VCaP (cell line): ENCODE measurements around the gene SORL1.
"Not testable (repeated sequence)": the region's sequence is repeated elsewhere in the genome, so short reads cannot be mapped to it uniquely, and the experiment has no call there.

Experiments used
- H3K27ac ChIP-seq: fragments of 450-650 bp; 2 replicates; pipeline ENCODE4 v1.5.1; 2017
- CTCF ChIP-seq: fragments of 450-650 bp; conservative IDR thresholded peaks from 2 replicates; pipeline ENCODE4 v1.5.1; 2017; ENCODE audit warnings: mild to moderate bottlenecking, moderate library complexity

Gene SORL1

DNA sequence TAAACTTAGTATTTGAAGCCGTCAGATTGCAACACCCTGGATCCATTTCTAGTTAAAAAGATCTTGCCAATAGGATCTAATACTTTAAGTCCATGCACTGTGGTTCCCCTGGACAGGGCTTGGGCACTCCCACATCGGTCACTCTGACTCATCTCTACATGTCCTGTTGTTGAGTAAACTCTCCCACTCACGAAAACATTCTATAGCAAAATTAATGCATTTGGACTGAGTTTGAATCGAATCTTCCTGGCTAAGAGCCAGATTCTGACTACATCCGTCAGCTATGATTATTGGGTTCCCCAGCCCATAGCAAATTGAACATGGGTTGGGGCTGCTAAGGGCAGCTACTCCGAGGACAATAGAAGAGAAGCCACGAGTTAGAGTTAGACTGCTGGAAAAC is 182.8 kb downstream of the SORL1 start:
- no peak overlapping the region for H3K27ac ChIP-seq
- no peak for TF ChIP-seq CTCF

DNA sequence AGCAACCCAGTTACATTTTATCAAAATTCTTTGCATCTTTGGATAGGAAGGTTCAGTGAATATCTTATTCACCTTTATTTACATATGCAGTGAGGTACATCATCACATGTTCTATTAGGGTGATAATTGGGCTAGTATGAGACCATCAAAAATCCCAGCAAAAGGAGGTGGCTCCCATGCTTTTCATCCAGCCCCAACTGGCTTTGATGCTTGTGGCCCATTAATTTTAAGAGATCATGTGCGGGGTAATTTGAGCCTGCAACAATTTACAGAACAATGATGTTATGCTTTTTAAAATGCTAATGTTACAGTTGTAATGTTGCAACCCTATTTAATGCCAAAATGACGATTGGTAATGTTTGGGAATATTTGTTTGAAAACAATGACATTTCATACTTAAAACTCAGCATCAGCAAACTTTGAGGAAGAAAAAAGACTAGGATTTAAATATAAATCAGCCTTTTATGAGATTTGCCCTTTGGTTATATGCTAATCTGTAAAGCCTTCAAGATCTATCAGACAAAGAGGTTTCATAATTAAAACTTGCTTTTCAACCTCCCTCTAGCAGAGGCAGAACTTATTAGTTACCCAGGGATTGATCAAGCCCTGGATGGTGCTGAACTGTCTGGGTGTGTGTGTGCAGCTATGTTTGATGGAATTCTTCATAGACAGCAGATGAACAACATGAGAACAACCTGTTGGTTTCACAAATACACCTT is 184.1 kb downstream of the SORL1 start:
- no peak for TF ChIP-seq CTCF
- H3K27ac ChIP-seq = no peak overlapping the region

DNA sequence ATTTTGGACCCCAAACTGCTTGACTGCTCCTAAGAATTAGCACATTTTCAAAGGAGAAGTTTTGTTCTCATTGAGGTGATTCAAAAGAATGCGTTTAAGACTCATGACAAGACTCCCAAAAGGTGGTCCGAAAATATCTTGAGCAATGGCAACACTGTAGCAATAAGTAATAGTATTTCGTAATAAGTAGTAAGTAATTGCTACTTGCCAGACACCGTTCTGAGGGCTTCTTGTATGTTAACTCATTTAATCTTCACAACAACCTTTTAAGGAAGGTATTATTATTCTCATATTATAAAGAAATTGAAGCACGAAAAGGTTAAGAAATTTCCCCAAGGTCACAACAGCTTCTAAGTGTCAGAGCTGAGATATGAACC is 184.7 kb downstream of the SORL1 start:
- H3K27ac ChIP-seq = no peak overlapping the region
- TF ChIP-seq CTCF = no peak

- not testable (repeated sequence) for H3K27ac ChIP-seq
Measured at GRCh38 chr11:121637587-121637986, 185.5 kb downstream of the SORL1 start.

DNA sequence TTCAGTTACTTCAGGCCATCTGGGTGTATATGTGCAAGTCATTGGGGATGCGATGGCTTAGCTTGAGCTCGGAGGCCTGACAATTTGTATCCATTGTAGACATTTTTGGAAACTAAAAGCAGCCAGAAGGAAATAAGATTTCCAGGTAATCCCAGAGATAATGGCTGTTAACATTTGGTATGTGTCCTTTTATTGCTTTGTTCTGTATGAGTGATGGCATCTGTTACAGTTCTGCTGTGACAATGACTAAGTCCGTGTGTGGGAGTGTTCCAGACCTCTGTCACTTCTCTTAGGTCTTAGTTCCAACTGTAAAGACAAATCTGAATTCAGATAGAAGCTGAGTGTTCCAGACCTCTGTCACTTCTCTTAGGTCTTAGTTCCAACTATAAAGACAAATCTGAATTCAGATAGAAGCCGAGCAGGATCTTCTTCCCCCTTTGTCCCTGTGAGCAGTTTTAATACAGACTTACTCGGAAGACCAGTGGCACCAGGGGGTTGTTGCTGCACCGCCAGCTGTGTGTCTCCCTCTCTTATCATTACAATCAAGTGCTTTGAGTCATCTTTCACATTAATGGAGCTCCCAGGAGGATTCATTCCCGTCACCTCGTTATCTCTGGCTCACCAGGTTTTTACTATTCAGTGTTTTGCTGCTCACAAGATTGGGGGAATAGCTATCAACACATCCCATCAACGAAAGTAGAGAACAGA is 191.5 kb downstream of the SORL1 start:
- H3K27ac ChIP-seq = no peak overlapping the region
- no peak for TF ChIP-seq CTCF

GRCh38 chr11:121644187-121644512 is 192.0 kb downstream of the SORL1 start:
- H3K27ac ChIP-seq = no peak overlapping the region
- no peak for TF ChIP-seq CTCF

- no peak overlapping the region for H3K27ac ChIP-seq
- TF ChIP-seq CTCF = no peak
Measured at GRCh38 chr11:121645001-121645400, 192.9 kb downstream of the SORL1 start.

GRCh38 chr11:121645596-121645995 is 193.5 kb downstream of the SORL1 start:
- H3K27ac ChIP-seq = no peak overlapping the region
- no peak for TF ChIP-seq CTCF
